ENCODE results near the gene TNFRSF6B.

- TF ChIP-seq MAZ (IDR thresholded peaks at IDR 0.05; ENCODE audit: borderline replicate concordance, low read depth, low read length) (no peak), CHD1 (IDR thresholded peaks at IDR 0.05; ENCODE audit: low read depth, low read length) (no peak), CTCF (conservative IDR thresholded peaks at IDR 0.05; ENCODE audit: low read depth, low read length) (no peak), SMC3 (IDR thresholded peaks at IDR 0.05; ENCODE audit: low read depth, low read length) (no peak)
These were observed 40.0 kb upstream of the TNFRSF6B start for GRCh38 chr20:63656451-63656850.
